Esophagus (tissue), 2 donors: ENCODE measurements around the gene PARD6G. TPM values are rescaled to one million over a fixed set of nuclear protein-coding genes. Genes with fewer than 3 reads are reported as not detected.

Experiments
- H3K27ac ChIP-seq, 2 donors: one replicate each; pipeline ENCODE4 v1.5.1; 2013; ENCODE audit warnings: low read depth in 2 of 2, mild to moderate bottlenecking in 2 of 2, inconsistent platforms in 1 of 2, low read length in 1 of 2, moderate library complexity in 1 of 2
- H3K27me3 ChIP-seq, 2 donors: one replicate each; pipeline ENCODE4 v1.6.1; 2013; ENCODE audit warnings: low read length in 2 of 2, control low read depth in 1 of 2, mild to moderate bottlenecking in 1 of 2; ENCODE audit not compliant: insufficient read depth in 2 of 2, control insufficient read depth in 1 of 2
- H3K36me3 ChIP-seq, 2 donors: one replicate each; pipeline ENCODE4 v1.6.1; 2013; ENCODE audit warnings: low read length in 1 of 2; ENCODE audit not compliant: control insufficient read depth in 2 of 2, insufficient read depth in 2 of 2
- H3K4me1 ChIP-seq, 2 donors: one replicate each; pipeline ENCODE4 v1.6.1; 2013; ENCODE audit warnings: low read length in 1 of 2; ENCODE audit not compliant: control insufficient read depth in 2 of 2, insufficient read depth in 2 of 2
- H3K4me3 ChIP-seq, 2 donors: one replicate each; pipeline ENCODE4 v1.5.1; 2013; ENCODE audit warnings: low read length in 2 of 2, mild to moderate bottlenecking in 2 of 2, low read depth in 1 of 2, moderate library complexity in 1 of 2
- H3K9me3 ChIP-seq, 2 donors: one replicate each; pipeline ENCODE4 v1.6.1; 2013; ENCODE audit warnings: mild to moderate bottlenecking in 2 of 2, low read depth in 1 of 2, low read length in 1 of 2, moderate library complexity in 1 of 2; ENCODE audit not compliant: control insufficient read depth in 2 of 2, insufficient read depth in 1 of 2
- WGBS, 2 donors: extraction: QIAGEN DNeasy Blood & Tissue Kit; methylation state at CpG; one replicate each; pipeline ENCODE4 v1.1.7; 2013; 5-methylcytosine and 5-hydroxymethylcytosine counted together
- polyA plus RNA-seq, 2 donors: library from polyadenylated mRNA; stranded (reverse); fragments of 200-250 nt; gene quantifications; one replicate each; pipeline ENCODE4 v1.2.3, GENCODE V29; 2013
- donor health status: healthy with polysubstance abuse.
- donor health status: Bipolar disorder and iron deficiency.

Gene PARD6G
- polyA plus RNA-seq, 2 donors, result 10.9 to 15.9 TPM

DNA sequence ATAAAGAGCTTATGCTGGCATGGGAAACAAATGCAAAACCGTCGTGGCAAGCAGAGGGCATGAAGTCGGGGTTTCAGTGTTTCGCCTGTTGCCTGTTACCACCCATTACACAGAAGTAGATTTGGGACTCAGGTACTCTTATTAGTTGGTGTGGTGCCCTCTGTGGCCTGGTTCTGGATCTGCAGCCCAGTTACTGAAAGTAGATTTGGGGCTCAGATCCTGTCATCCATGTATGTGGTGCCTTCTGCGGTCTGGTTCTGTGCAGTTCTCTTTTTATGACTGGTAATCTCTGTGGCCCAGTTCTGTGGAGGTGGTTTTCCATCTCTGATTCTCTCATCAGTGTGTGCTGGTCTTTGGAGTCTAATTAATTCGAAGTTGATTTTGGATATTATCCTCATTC, 93.0 kb downstream of the PARD6G start:
- no peak overlapping the region for H3K4me3 ChIP-seq
- H3K36me3 ChIP-seq, result peaks cover 0 to 3% of the 10 kb centered on the region in 2 donors
- H3K27ac ChIP-seq, result no peak overlapping the region
- no peaks in the 10 kb centered on the region for H3K27me3 ChIP-seq
- no peaks in the 10 kb centered on the region for H3K9me3 ChIP-seq
- no peaks in the 10 kb centered on the region for H3K4me1 ChIP-seq
- 68 to 74% methylated on average over 6 of the region's 6 CpGs for WGBS, 2 donors

DNA sequence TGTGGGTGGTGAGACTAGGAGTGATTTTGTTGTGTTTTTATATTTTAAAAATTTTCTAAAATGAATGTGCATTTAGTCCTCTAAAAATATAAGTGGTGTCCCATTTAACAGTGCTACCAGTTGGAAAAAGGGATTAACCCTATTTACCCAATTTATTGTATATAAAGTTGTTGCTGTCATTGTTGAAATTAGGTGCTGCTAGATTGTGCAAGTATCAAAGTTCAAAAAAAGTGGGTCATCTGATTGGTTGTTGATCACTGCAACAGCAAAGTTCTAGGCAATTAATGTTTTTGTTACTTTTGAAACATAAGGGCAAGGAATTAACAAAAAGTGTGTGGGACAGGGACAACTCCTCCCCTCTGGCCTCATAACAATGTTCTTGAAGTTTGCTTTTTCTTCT, 97.6 kb downstream of the PARD6G start:
- H3K4me1 ChIP-seq, result no peaks in the 10 kb centered on the region
- H3K4me3 ChIP-seq, result no peak overlapping the region
- no peaks in the 10 kb centered on the region for H3K27me3 ChIP-seq
- H3K9me3 ChIP-seq, result no peaks in the 10 kb centered on the region
- no peaks in the 10 kb centered on the region for H3K36me3 ChIP-seq
- no peak overlapping the region for H3K27ac ChIP-seq

DNA sequence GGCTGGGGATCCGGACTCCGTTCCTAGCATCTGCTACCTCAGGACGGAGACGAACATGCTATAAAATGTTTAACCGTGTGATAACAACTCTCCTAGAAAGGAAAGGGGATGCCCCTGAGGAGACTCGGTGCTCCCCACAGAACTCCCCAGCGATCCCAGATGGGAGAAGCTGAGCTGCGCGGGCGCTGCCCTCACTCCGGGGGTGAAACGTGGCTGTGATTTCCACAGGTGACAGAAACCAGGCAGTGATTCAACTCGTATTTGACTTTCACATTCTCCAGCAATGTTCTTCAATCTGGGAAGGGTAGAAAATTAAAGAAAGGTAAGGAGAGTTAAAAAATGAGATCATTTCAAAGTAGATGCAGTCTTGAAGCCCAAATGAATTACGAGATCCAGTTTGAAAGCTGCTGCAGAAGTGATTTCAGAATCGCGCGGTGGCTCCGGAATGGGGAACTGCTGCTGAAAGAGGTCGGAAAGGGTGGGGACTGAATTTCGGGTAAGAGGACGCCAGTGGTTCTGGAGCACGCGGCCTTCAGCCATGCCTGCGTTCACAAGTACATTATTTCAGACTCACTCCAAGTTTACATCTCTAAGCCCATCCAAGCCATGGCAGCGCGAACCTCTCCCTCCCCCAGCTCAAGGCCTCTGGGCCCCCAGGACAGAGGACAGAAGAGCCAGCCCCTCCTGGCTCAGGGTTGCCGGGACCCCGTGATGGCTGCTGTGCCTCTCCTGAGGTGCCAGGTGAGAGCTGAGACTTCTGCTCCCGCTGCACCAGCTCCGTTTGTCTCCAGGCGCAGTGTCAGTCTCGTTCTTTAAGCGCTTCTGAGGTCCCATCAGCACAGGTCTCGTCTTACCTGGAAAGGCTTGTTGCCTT, 98.8 kb downstream of the PARD6G start:
- Histone ChIP-seq H3K27ac (no peak overlapping the region), H3K27me3 (no peaks in the 10 kb centered on the region), H3K36me3 (no peaks in the 10 kb centered on the region), H3K4me1 (no peaks in the 10 kb centered on the region), H3K4me3 (peak overlapping the region; percentile 46 to 49), H3K9me3 (no peaks in the 10 kb centered on the region)
- 46 to 56% methylated on average over 34 of the region's 34 CpGs for WGBS, 2 donors

DNA sequence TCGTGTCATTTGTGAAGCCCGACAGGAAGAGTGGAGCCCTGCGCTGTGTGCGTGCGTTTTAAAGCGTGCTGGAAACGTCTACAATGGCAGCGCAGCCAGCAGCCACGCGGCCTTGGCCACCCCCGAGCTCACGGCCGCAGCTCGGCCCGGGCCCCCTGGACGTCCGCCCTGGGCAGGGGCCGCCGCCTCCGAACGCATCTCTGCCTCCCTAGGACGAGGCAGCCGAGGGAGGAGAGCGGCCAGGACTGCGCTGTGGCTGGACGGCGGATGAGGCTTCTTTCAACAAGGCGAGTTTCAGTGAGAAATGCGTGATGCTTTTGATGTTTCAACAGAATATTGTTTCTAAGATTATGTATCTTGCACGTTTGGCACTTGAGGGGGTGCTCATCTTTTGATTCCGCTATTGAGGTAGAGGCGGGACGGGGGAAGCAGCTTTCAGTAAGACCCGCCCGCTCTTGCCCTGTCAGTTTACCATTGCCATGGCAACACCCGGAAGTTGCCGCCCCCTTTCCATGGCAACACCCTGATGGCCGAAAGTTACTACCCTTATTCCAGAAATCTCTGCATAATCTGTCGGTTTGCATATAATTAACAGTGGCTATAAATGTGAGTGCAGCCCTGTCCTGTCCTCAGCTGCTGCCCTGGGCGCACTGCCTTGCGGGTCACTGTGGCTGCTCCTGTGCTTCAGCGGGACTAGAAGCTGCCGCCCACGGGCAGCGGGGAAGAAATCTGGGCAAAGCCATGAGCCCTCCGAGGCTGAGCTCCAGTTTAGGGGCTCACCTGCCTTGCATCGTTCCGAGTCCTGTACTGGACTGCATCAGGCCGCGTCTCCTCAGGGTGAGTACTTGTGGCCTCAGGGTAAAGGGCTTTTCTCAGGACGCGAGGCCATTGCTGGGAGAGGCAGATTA, 99.6 kb downstream of the PARD6G start:
- WGBS, 2 donors, result 23 to 37% methylated on average over 50 to 52 of the region's 52 CpGs
- no peak overlapping the region for H3K27ac ChIP-seq
- H3K4me3 ChIP-seq, result peak overlapping the region; percentile 46 to 49
- no peaks in the 10 kb centered on the region for H3K4me1 ChIP-seq
- H3K27me3 ChIP-seq, result no peaks in the 10 kb centered on the region
- no peaks in the 10 kb centered on the region for H3K9me3 ChIP-seq
- H3K36me3 ChIP-seq, result no peaks in the 10 kb centered on the region

DNA sequence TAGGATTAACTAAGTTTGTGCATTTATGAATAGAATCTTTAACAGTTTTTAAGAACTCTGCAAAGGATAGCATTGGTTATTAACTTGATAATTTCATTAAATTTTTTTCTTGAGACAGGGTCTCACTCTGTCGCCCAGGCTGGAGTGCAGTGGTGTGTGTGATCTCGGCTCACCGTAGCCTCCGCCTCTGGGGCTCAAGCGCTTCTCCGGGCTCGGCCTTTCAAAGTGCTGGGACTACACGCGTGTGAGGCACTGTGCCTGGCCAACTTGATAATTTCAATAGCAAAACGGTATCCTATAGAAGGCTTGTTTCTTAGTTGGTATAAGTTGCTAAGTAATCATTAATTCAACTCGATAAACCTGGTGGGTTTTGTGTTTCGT, 100.3 kb downstream of the PARD6G start:
- 33 to 37% methylated on average over 12 of the region's 12 CpGs for WGBS, 2 donors
- no peaks in the 10 kb centered on the region for H3K27me3 ChIP-seq
- no peaks in the 10 kb centered on the region for H3K36me3 ChIP-seq
- H3K4me1 ChIP-seq, result no peaks in the 10 kb centered on the region
- peak overlapping the region in 1 of 2 donors; percentile 49 for H3K4me3 ChIP-seq
- H3K27ac ChIP-seq, result no peak overlapping the region
- H3K9me3 ChIP-seq, result no peaks in the 10 kb centered on the region

DNA sequence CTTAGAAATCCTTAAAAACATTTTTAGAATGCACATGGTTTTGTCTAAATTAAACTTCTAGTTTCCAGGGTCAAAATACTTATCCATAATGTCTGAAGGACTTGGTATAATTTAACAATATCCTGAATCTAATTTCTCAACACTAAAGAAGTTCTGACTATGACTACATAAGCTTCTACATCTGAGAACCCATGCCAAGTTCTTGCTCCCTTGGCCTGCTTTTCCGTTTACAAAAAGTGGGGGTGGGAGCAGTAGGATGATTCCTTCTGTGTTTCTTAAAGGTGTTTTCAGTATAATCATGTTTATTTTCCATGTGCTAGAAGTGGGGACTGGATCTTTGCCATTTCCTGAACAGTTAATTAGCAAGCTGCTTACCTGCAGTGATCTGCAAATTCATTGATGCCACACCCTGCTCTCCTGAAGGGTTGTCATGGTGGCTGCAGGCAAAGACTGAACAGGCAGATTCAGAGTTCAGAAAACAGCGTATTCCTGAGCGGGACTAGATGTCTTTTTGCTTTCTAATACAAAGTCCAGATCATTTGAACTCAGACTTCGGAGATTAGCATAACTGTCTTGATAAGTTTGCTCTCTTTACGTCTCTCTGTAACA, 102.0 kb downstream of the PARD6G start:
- Histone ChIP-seq H3K27ac (no peak overlapping the region), H3K27me3 (no peaks in the 10 kb centered on the region), H3K36me3 (peaks cover 0 to 3% of the 10 kb centered on the region in 2 donors), H3K9me3 (no peaks in the 10 kb centered on the region), H3K4me1 (no peaks in the 10 kb centered on the region), H3K4me3 (no peak overlapping the region)
- WGBS, 2 donors, result 72 to 76% methylated on average over 5 of the region's 5 CpGs

DNA sequence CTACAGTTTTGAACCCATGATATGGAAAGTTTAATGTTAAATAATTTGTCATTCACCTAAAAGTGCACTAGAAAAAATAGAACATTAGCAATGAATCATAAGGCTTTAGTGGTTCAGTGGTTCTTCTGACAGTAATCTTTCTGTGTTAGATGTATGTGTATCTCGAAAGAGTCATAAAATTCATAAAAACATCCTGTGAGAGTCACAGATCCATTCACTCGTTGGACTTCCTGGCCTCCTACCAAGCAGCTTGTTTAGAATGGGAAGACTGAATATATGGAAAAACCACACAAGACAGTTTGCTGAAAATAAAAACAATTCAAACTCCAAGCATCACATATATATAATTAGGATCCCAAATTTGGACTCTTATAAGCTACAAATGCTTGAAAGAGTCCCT, 103.4 kb downstream of the PARD6G start:
- peaks cover 0 to 6% of the 10 kb centered on the region in 2 donors for H3K36me3 ChIP-seq
- H3K27ac ChIP-seq, result no peak overlapping the region
- 47 to 55% methylated on average over 2 of the region's 2 CpGs for WGBS, 2 donors

DNA sequence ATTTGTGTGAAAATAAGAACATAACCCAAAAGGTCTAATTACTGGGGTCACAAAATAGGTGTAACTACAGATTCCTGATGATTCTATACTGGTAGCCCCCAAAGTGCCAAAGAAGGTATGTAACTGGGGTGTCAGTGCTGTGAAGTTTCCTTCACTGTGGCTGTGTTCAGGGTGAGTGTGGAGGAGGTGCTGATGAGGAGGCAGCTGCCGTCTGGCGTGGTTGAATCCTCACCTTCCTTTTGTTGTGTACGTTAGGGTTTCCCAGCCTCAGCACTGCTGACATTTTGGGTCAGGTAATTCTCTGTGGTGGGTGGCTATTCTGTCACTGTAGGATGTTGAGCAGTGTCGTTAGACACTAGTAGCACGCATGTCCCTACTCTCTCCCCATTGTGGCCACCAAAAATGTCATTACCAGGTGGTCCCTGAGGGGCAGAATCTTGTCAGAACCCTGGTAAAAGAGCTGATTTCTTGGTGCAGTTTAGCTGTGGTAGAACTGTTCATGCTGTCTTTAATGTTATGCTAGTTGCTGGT, 106.8 kb downstream of the PARD6G start:
- Histone ChIP-seq H3K36me3 (peaks cover 20 to 29% of the 10 kb centered on the region in 2 donors), H3K9me3 (no peaks in the 10 kb centered on the region), H3K27me3 (no peaks in the 10 kb centered on the region), H3K4me1 (no peaks in the 10 kb centered on the region), H3K27ac (no peak overlapping the region), H3K4me3 (no peak overlapping the region)
- 84 to 85% methylated on average over 5 of the region's 5 CpGs for WGBS, 2 donors

More for the DNA sequence above, 103.4 kb downstream of the PARD6G start:
- Histone ChIP-seq H3K9me3 (no peaks in the 10 kb centered on the region), H3K4me1 (no peaks in the 10 kb centered on the region), H3K27me3 (no peaks in the 10 kb centered on the region), H3K4me3 (no peak overlapping the region)

DNA sequence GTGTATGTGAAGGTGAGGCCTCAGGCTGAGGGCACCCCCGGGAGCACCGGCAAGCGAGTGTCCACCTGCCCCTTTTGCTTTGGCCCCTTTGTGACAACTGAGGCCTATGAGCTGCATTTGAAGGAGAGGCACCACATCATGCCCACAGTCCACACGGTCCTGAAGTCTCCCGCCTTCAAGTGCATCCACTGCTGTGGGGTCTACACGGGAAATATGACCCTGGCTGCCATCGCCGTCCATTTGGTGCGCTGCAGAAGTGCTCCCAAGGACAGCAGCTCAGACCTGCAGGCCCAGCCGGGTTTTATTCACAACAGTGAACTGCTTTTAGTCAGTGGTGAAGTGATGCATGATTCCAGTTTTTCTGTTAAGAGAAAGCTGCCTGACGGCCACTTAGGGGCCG, 109.3 kb downstream of the PARD6G start:
- Histone ChIP-seq H3K4me3 (no peak overlapping the region), H3K27me3 (no peaks in the 10 kb centered on the region), H3K36me3 (peaks cover 22 to 29% of the 10 kb centered on the region in 2 donors), H3K27ac (no peak overlapping the region), H3K9me3 (no peaks in the 10 kb centered on the region), H3K4me1 (no peaks in the 10 kb centered on the region)
- 92 to 93% methylated on average over 12 of the region's 12 CpGs for WGBS, 2 donors
